ENCODE data around the gene TRDN.

Gene TRDN

GRCh38 chr6:123168892-123169773 is 467.6 kb downstream of the TRDN start:
- no peak for DNase-seq (ENCODE audit: low spot score)

- no peak for DNase-seq (ENCODE audit: low spot score)
These were observed 468.3 kb downstream of the TRDN start for GRCh38 chr6:123168466-123168865.
